ENCODE data around the gene SMURF1.
"Not testable (repeated sequence)": the region's sequence is repeated elsewhere in the genome, so short reads cannot be mapped to it uniquely, and the experiment has no call there.

The SMURF1 gene

GRCh38 chr7:99094401-99094800 lies 49.5 kb downstream of the SMURF1 start:
- no peak for DNase-seq

GRCh38 chr7:99092064-99092720 lies 51.7 kb downstream of the SMURF1 start:
- DNase-seq = no peak

- DNase-seq = no peak
Observed at GRCh38 chr7:99090771-99091542, 53.0 kb downstream of the SMURF1 start.

DNA sequence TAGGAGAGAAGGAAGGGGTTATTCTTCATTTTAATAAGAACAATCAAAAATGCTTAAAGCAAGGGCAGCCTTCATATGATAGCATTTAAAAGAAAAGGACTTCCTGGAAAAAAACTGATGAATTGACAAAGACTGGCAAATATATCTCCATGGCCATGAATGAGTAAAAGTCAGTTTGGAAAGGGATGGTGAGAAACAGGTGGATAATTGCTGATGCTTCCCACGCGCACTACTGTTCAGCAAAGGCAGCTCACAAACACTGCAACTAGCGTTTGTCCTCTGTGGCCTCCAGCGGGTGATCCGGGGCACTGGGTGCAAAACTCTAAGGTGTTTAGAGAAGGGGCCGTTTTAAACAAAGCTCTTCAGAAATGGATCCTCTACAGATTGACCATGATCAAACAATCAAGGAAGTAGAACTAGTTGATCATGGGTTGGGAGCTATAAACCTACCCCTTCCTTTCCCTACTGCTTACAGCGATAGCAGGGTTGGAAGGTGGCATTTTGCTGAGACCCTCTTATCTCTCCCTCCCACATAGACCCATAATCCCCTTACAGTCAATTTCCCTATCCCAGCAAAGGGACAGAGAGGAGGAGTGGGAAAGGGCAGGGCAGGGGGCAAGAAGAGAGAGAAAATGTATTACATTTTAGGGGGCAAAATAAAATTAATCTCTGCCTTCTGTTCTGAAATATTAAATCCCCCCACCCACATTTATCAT lies 53.8 kb downstream of the SMURF1 start:
- no peak for DNase-seq

DNA sequence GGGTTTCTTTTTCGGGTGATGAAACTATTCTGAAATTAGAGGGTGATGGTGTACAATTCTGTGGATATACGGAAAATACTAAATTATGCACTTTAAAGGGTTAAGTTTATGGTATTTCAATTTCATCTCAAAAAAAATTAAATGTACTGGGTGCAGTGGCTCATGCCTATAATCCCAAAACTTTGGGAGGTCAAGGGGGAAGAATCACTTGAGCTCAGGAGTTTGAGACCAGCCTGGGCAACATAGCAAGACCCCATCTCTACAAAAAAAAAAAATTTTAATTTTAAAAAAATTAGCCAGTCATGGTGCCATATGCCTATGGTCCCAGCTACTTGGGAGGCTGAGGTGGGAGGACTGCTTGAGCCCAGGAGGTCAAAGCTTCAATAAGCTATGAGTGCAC lies 57.0 kb downstream of the SMURF1 start:
- DNase-seq = no peak

- DNase-seq = no peak
Observed at GRCh38 chr7:99086532-99086931, 57.4 kb downstream of the SMURF1 start.

GRCh38 chr7:99083733-99084132 lies 60.2 kb downstream of the SMURF1 start:
- no peak for DNase-seq

DNA sequence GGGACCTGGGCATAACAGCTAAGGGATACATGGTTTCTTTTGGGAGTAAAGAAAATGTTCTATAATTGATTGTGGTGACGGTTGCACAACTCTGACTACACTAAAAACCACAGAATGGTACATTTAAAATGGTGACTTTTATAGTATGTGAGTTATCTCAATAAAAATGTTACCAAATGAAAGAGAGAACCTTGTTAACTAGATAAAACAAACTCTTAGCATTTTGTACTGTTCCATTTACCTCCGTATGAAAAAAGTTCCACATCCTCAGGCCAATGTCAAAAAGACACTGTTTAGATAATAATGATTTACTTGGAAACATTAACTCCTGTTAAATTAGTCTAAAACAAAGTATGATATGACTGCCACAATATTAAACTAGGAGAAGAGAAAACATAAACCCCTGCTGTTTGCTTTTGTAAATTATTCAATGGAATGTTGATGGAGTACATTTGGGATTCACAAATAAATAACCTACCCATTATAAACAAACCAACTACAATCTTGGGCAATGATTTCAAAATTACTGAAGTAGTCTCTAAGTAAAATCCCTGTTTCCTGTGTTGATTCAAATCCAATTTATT lies 60.7 kb downstream of the SMURF1 start:
- DNase-seq = no peak

GRCh38 chr7:99080679-99081078 lies 63.2 kb downstream of the SMURF1 start:
- no peak for DNase-seq

- no peak for DNase-seq
Observed at GRCh38 chr7:99079104-99079503, 64.8 kb downstream of the SMURF1 start.

- DNase-seq = no peak
Observed at GRCh38 chr7:99078416-99078815, 65.5 kb downstream of the SMURF1 start.

GRCh38 chr7:99076615-99077014 lies 67.3 kb downstream of the SMURF1 start:
- DNase-seq = no peak

DNA sequence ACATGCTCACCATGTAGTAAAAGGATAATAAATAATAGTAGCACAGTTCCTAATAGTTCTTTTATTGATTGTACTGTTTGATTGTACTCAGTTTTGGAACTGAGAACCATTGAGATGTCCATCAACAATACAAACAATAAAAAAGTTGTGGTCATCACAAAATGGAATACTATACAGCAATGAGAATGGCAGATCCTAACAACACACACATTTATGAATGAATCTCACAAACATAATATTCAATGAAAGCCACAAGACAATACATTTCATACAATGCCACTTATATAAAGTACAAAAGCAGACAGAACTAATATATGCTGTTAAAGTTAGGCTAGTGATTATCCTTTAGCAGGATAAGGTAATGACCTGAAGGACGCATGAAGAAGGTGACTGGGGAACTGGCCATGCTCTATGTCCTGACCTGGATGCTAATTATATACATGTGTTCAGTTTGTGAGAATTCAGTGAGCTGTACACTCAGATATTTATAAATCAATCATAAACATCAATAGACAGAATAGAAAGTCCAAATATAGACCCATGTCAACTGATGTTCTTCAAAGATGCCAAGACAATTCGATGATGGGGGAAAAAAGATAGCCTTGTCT lies 70.0 kb downstream of the SMURF1 start:
- DNase-seq = no peak

DNA sequence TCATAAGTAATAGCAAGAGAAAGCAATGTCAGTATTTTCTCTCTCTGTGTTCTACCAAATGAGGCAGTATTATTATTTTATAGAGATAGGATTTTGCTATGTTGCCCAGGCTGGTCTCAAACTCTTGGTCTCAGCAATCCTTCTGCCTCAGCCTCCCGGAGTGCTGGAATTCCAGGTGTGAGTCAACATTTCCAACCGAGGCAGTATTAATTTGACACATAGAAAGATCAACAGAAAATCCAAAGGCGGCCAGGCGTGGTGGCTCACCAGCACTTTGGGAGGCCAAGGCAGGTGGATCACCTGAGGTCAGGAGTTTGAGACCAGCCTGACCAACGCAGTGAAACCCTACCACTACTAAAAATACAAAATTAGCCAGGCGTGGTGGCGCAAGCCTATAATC lies 71.8 kb downstream of the SMURF1 start:
- DNase-seq = no peak

DNA sequence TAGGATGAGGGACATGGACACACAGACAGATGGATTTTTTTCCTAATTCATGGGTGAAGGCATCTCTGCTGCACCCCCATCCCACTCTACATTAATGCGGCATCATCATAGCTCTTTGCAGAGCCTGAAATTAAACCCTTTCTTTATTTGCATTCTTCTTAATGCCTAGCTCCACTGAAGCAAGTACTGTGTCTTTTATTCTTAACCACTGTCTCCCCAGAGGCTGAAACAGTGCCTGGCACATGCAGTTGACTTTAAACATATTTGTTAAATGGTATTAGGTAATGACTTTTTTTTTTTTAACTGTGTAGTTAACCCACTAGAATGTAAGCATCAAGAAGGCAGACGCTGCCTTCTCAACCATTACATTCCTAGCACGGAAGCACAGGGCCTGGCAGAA lies 73.5 kb downstream of the SMURF1 start:
- no peak for DNase-seq

GRCh38 chr7:99061001-99061776 lies 82.7 kb downstream of the SMURF1 start:
- no peak for DNase-seq

DNA sequence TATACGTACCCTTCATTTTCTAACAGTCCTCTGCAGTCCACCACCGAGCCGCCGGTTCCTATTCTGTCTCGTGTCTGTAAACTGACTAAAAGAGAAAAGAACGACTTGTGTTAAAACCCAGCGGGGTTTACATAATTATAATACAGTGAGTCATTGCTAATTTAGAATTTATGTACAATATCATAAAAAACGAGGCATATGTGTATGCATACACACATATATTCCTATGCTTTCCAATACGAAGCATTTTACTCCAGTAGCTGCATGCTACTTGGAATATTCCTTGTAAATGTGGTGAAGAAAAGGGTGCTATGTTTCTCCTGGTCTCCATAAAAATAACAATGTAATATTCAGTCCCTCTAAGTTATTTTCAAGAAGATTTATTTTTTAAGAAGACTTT lies 89.1 kb downstream of the SMURF1 start:
- no peak for DNase-seq

- DNase-seq = no peak
Observed at GRCh38 chr7:99050971-99051370, 92.9 kb downstream of the SMURF1 start.

GRCh38 chr7:99047526-99048077 lies 96.3 kb downstream of the SMURF1 start:
- no peak for DNase-seq

- peak; percentile 64 for DNase-seq
Observed at GRCh38 chr7:99046722-99047121, 97.2 kb downstream of the SMURF1 start.

- not testable (repeated sequence) for DNase-seq
Observed at GRCh38 chr7:99046262-99046661, 97.6 kb downstream of the SMURF1 start.

DNA sequence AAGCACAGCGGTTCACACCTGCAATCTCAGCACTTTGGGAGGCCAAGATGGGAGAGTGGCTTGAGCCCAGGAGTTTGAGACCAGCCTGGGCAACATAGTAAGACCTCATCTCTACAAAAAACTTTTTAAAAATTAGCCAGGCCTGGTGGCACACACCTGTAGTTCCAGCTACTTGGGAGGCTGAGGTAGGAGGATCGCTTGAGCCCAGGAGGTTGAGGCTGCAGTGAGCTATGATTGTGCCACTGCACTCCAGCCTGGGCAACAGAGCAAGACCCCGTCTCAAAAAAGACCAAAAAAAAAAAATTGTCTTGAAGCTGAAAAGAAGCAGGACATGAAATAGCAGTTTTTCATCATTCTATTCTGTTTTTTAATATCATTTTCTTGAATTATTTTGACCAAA lies 99.0 kb downstream of the SMURF1 start:
- DNase-seq = not testable (repeated sequence)

Measured in islet precursor cell (in vitro differentiated cells).